ENCODE data around the gene APH1B.
"Not testable (repeated sequence)": the region's sequence is repeated elsewhere in the genome, so short reads cannot be mapped to it uniquely, and the experiment has no call there.

The APH1B gene

GRCh38 chr15:63340353-63340752 is 62.9 kb downstream of the APH1B start:
- in situ Hi-C loops (cut with HindIII; ENCODE audit: low pct_ligation_motif_present, low pct_unique_long_range_greater_than_20kb, low sequenced_read_pairs): no loop called here
- no peak for DNase-seq

- DNase-seq: no peak
- in situ Hi-C loops (cut with HindIII; ENCODE audit: low pct_ligation_motif_present, low pct_unique_long_range_greater_than_20kb, low sequenced_read_pairs): no loop called here
Observed at GRCh38 chr15:63340878-63341277, 63.5 kb downstream of the APH1B start.

- in situ Hi-C loops (cut with HindIII; ENCODE audit: low pct_ligation_motif_present, low pct_unique_long_range_greater_than_20kb, low sequenced_read_pairs): no loop called here
Observed at GRCh38 chr15:63341898-63342297, 64.5 kb downstream of the APH1B start.

GRCh38 chr15:63342996-63343562 is 65.7 kb downstream of the APH1B start:
- DNase-seq: peak; percentile 73
- in situ Hi-C loops (cut with HindIII; ENCODE audit: low pct_ligation_motif_present, low pct_unique_long_range_greater_than_20kb, low sequenced_read_pairs): not testable (repeated sequence)

More at GRCh38 chr15:63341898-63342297, 64.5 kb downstream of the APH1B start:
- DNase-seq: no peak

- in situ Hi-C loops (cut with HindIII; ENCODE audit: low pct_ligation_motif_present, low pct_unique_long_range_greater_than_20kb, low sequenced_read_pairs): no loop called here
Observed at GRCh38 chr15:63344731-63345390, 67.5 kb downstream of the APH1B start.

GRCh38 chr15:63345391-63345752 is 68.0 kb downstream of the APH1B start:
- in situ Hi-C loops (cut with HindIII; ENCODE audit: low pct_ligation_motif_present, low pct_unique_long_range_greater_than_20kb, low sequenced_read_pairs): no loop called here
- no peak for DNase-seq

More at GRCh38 chr15:63344731-63345390, 67.5 kb downstream of the APH1B start:
- no peak for DNase-seq

- in situ Hi-C loops (cut with HindIII; ENCODE audit: low pct_ligation_motif_present, low pct_unique_long_range_greater_than_20kb, low sequenced_read_pairs): no loop called here
- DNase-seq: no peak
Observed at GRCh38 chr15:63347074-63347857, 69.9 kb downstream of the APH1B start.

GRCh38 chr15:63348392-63348791 is 71.0 kb downstream of the APH1B start:
- in situ Hi-C loops (cut with HindIII; ENCODE audit: low pct_ligation_motif_present, low pct_unique_long_range_greater_than_20kb, low sequenced_read_pairs): no loop called here
- DNase-seq: peak; percentile 69

- in situ Hi-C loops (cut with HindIII; ENCODE audit: low pct_ligation_motif_present, low pct_unique_long_range_greater_than_20kb, low sequenced_read_pairs): no loop called here
- DNase-seq: no peak
Observed at GRCh38 chr15:63349156-63349555, 71.8 kb downstream of the APH1B start.

- DNase-seq: no peak
- in situ Hi-C loops (cut with HindIII; ENCODE audit: low pct_ligation_motif_present, low pct_unique_long_range_greater_than_20kb, low sequenced_read_pairs): no loop called here
Observed at GRCh38 chr15:63349621-63350020, 72.2 kb downstream of the APH1B start.

- in situ Hi-C loops (cut with HindIII; ENCODE audit: low pct_ligation_motif_present, low pct_unique_long_range_greater_than_20kb, low sequenced_read_pairs): no loop called here
- no peak for DNase-seq
Observed at GRCh38 chr15:63350178-63350621, 72.8 kb downstream of the APH1B start.

- in situ Hi-C loops (cut with HindIII; ENCODE audit: low pct_ligation_motif_present, low pct_unique_long_range_greater_than_20kb, low sequenced_read_pairs): no loop called here
- no peak for DNase-seq
Observed at GRCh38 chr15:63351170-63351569, 73.8 kb downstream of the APH1B start.

GRCh38 chr15:63352808-63353207 is 75.4 kb downstream of the APH1B start:
- DNase-seq: no peak
- in situ Hi-C loops (cut with HindIII; ENCODE audit: low pct_ligation_motif_present, low pct_unique_long_range_greater_than_20kb, low sequenced_read_pairs): no loop called here

GRCh38 chr15:63353261-63353660 is 75.9 kb downstream of the APH1B start:
- no peak for DNase-seq
- in situ Hi-C loops (cut with HindIII; ENCODE audit: low pct_ligation_motif_present, low pct_unique_long_range_greater_than_20kb, low sequenced_read_pairs): no loop called here

- no peak for DNase-seq
- in situ Hi-C loops (cut with HindIII; ENCODE audit: low pct_ligation_motif_present, low pct_unique_long_range_greater_than_20kb, low sequenced_read_pairs): no loop called here
Observed at GRCh38 chr15:63353887-63354286, 76.5 kb downstream of the APH1B start.

GRCh38 chr15:63354821-63355650 is 77.6 kb downstream of the APH1B start:
- DNase-seq: no peak
- in situ Hi-C loops (cut with HindIII; ENCODE audit: low pct_ligation_motif_present, low pct_unique_long_range_greater_than_20kb, low sequenced_read_pairs): no loop called here

GRCh38 chr15:63357061-63357460 is 79.7 kb downstream of the APH1B start:
- in situ Hi-C loops (cut with HindIII; ENCODE audit: low pct_ligation_motif_present, low pct_unique_long_range_greater_than_20kb, low sequenced_read_pairs): no loop called here
- DNase-seq: no peak

GRCh38 chr15:63357731-63358130 is 80.3 kb downstream of the APH1B start:
- DNase-seq: no peak
- in situ Hi-C loops (cut with HindIII; ENCODE audit: low pct_ligation_motif_present, low pct_unique_long_range_greater_than_20kb, low sequenced_read_pairs): no loop called here
